Activated CD8-positive, alpha-beta memory T cell treated with anti-CD3 and anti-CD28 coated beads, Interleukin-2, amount 10 ng/mL, durations not matched to agents 7 days and 5 days (primary cell): Measurements from ENCODE around the gene MYPOP. TPM values are rescaled to one million over a fixed set of nuclear protein-coding genes. Genes with fewer than 3 reads are reported as not detected.
"Not testable (repeated sequence)": the region's sequence is repeated elsewhere in the genome, so short reads cannot be mapped to it uniquely, and the experiment has no call there.

ENCODE experiments used
- ATAC-seq: fragments of 150-1000 bp; cut with Tn5 transposase; one replicate; pipeline ENCODE4 v1.10.0; 2021; ENCODE audit warnings: moderate library complexity
- CTCF ChIA-PET: fragments of 350-600 bp; sonication (Branson Sonifier 250); formaldehyde crosslinking; loops from one replicate; lab custom pipeline; 2021; ENCODE audit warnings: antibody characterized with exemption; lab: Charles Lee
- DNase-seq: peaks from one replicate; pipeline ENCODE4 v3.0.0-alpha.2; 2020
- H3K27ac Mint-ChIP-seq: one replicate; pipeline ENCODE4 v1.8.0; 2021; ENCODE audit warnings: mild to moderate bottlenecking, mixed read lengths
- H3K27me3 Mint-ChIP-seq: one replicate; pipeline ENCODE4 v1.8.0; 2021; ENCODE audit warnings: mixed read lengths
- H3K36me3 Mint-ChIP-seq: one replicate; pipeline ENCODE4 v1.8.0; 2021; ENCODE audit warnings: mild to moderate bottlenecking, mixed read lengths
- H3K4me1 Mint-ChIP-seq: one replicate; pipeline ENCODE4 v1.8.0; 2021; ENCODE audit warnings: mixed read lengths
- H3K4me3 Mint-ChIP-seq: one replicate; pipeline ENCODE4 v1.8.0; 2021; ENCODE audit warnings: mild to moderate bottlenecking, moderate library complexity, mixed read lengths
- H3K9me3 Mint-ChIP-seq: one replicate; pipeline ENCODE4 v1.8.0; 2022; ENCODE audit warnings: low read depth, mixed read lengths
- total RNA-seq, 2 experiments: library from RNA; stranded (reverse); gene quantifications; one replicate each; pipeline ENCODE4 v1.2.3, GENCODE V29; 2021

The MYPOP gene
- total RNA-seq, 2 experiments from 2014 or later, result 13.0 to 13.8 TPM

GRCh38 chr19:45876161-45876410 lies 26.3 kb downstream of the MYPOP start:
- H3K36me3 Mint-ChIP-seq, result no peaks in the 10 kb centered on the region
- H3K4me1 Mint-ChIP-seq, result peaks cover 18% of the 10 kb centered on the region
- no peak overlapping the region for H3K27ac Mint-ChIP-seq
- peak; percentile 67 for ATAC-seq
- CTCF ChIA-PET, result interaction anchor here (1.5 kb wide), 1 partner anchor 59 kb away, joined by 4 read pairs; no protein-coding TSS in a partner anchor
- peaks cover 15% of the 10 kb centered on the region for H3K27me3 Mint-ChIP-seq
- H3K4me3 Mint-ChIP-seq, result no peak overlapping the region
- no peaks in the 10 kb centered on the region for H3K9me3 Mint-ChIP-seq
- DNase-seq, result no peak

DNA sequence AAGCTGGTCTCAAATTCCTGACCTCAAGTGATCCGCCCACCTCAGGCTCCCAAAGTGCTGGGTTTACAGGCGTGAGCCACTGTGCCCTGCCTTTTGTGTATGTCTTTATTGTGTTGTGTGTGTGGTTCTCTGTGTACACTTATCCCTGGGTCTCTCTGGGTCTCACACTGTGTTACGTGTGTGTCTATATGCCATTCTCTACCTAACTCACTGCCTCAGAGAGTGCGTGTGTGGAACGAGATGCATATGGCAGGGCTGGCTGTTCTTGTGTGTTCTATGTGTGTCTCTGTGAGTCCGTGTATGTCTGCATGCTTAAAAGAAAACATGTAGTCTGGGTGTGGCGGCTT lies 27.8 kb downstream of the MYPOP start:
- no peak overlapping the region for H3K27ac Mint-ChIP-seq
- H3K4me1 Mint-ChIP-seq, result peaks cover 17% of the 10 kb centered on the region
- H3K4me3 Mint-ChIP-seq, result no peak overlapping the region
- peaks cover 15% of the 10 kb centered on the region for H3K27me3 Mint-ChIP-seq
- H3K36me3 Mint-ChIP-seq, result no peaks in the 10 kb centered on the region
- no peak for ATAC-seq
- CTCF ChIA-PET, result no interaction called here
- no peaks in the 10 kb centered on the region for H3K9me3 Mint-ChIP-seq
- no peak for DNase-seq

DNA sequence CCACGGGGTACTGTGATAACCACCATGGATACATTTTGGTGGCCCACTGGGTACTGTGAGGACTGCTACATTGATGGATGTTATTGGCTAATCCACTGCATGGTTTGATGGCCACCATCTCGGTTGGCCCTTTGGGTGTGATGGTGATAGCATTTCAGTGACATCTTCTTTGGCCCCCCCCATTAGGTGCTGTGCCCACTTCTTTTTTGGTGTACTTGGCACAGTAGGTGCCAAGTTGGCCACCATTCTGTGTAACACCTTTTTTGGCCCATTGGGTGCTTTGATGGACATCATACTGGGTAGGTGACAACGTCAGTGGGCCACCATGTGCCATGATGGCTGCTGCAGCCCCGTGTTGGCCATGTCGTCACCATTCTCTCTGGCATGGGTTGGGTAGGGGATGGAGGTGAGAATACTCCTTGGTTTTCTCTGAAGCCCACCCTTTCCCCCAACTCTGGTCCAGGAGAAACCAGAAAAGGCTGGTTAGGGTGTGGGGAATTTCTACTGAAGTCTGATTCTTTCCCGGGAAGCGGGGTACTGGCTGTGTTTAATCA lies 29.1 kb downstream of the MYPOP start:
- peaks cover 12% of the 10 kb centered on the region for H3K27me3 Mint-ChIP-seq

DNA sequence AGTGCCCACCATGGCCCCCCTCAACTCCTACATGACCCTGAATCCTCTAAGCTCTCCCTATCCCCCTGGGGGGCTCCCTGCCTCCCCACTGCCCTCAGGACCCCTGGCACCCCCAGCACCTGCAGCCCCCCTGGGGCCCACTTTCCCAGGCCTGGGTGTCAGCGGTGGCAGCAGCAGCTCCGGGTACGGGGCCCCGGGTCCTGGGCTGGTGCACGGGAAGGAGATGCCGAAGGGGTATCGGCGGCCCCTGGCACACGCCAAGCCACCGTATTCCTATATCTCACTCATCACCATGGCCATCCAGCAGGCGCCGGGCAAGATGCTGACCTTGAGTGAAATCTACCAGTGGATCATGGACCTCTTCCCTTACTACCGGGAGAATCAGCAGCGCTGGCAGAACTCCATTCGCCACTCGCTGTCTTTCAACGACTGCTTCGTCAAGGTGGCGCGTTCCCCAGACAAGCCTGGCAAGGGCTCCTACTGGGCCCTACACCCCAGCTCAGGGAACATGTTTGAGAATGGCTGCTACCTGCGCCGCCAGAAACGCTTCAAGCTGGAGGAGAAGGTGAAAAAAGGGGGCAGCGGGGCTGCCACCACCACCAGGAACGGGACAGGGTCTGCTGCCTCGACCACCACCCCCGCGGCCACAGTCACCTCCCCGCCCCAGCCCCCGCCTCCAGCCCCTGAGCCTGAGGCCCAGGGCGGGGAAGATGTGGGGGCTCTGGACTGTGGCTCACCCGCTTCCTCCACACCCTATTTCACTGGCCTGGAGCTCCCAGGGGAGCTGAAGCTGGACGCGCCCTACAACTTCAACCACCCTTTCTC lies 30.1 kb downstream of the MYPOP start:
- H3K9me3 Mint-ChIP-seq, result no peaks in the 10 kb centered on the region
- DNase-seq (no peak), ATAC-seq (no peak)
- no peak overlapping the region for H3K4me3 Mint-ChIP-seq
- H3K27ac Mint-ChIP-seq, result no peak overlapping the region
- H3K4me1 Mint-ChIP-seq, result peaks cover 9% of the 10 kb centered on the region
- CTCF ChIA-PET, result no interaction called here
- no peaks in the 10 kb centered on the region for H3K36me3 Mint-ChIP-seq
- H3K27me3 Mint-ChIP-seq, result peaks cover 13% of the 10 kb centered on the region

More for the DNA sequence above, 29.1 kb downstream of the MYPOP start:
- ATAC-seq (no peak), DNase-seq (no peak)
- H3K4me3 Mint-ChIP-seq, result no peak overlapping the region
- CTCF ChIA-PET, result no interaction called here
- H3K27ac Mint-ChIP-seq, result no peak overlapping the region
- H3K36me3 Mint-ChIP-seq, result no peaks in the 10 kb centered on the region
- peaks cover 14% of the 10 kb centered on the region for H3K4me1 Mint-ChIP-seq
- H3K9me3 Mint-ChIP-seq, result no peaks in the 10 kb centered on the region

- Mint-ChIP-seq H3K27me3 (peaks cover 12% of the 10 kb centered on the region), H3K9me3 (no peaks in the 10 kb centered on the region), H3K4me3 (no peak overlapping the region), H3K36me3 (no peaks in the 10 kb centered on the region), H3K27ac (no peak overlapping the region), H3K4me1 (no peaks in the 10 kb centered on the region)
- ATAC-seq, result no peak
- CTCF ChIA-PET, result interaction anchor here (1.3 kb wide), 1 partner anchor 102 kb away, joined by 4 read pairs; the partner anchor contains the start of gene SIX5
- no peak for DNase-seq
Observed at GRCh38 chr19:45870798-45871197, 31.6 kb downstream of the MYPOP start.

DNA sequence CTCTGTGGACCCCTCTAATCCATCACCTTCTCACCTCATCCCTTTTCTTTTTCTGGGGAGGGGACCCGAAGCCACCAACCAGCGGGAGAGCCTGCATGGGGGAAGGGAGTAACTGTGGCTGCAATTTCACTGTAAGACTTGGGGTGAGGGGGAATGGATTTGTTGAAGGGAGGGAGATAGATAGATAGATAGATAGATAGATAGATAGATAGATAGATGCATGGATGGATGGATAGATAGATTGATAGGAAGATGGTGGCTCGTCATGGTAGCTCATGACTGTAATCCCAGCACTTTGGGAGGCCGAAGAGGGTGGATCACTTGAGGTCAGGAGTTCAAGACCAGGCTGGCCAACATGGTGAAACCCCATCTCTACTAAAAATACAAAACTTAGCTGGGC lies 35.2 kb downstream of the MYPOP start:
- H3K36me3 Mint-ChIP-seq, DNase-seq, H3K27ac Mint-ChIP-seq, H3K4me3 Mint-ChIP-seq, ATAC-seq, H3K9me3 Mint-ChIP-seq: not testable (repeated sequence)
- H3K27me3 Mint-ChIP-seq, result peaks cover 34% of the 10 kb centered on the region
- CTCF ChIA-PET, result interaction anchor here (2.2 to 8.2 kb wide), 2 partner anchors 17 to 97 kb away, joined by 6 to 117 read pairs; partner anchors contain the start of gene IRF2BP1
- peaks cover 17% of the 10 kb centered on the region for H3K4me1 Mint-ChIP-seq

GRCh38 chr19:45866400-45867176 lies 35.8 kb downstream of the MYPOP start:
- CTCF ChIA-PET, result interaction anchor here (2.2 to 8.2 kb wide), 2 partner anchors 17 to 97 kb away, joined by 6 to 117 read pairs; partner anchors contain the start of gene IRF2BP1
- DNase-seq, result no peak
- Mint-ChIP-seq H3K27ac (no peak overlapping the region), H3K4me1 (peaks cover 23% of the 10 kb centered on the region), H3K9me3 (no peaks in the 10 kb centered on the region), H3K36me3 (peaks cover 6% of the 10 kb centered on the region), H3K4me3 (no peak overlapping the region), H3K27me3 (peaks cover 34% of the 10 kb centered on the region)
- ATAC-seq, result no peak

GRCh38 chr19:45865269-45865948 lies 37.0 kb downstream of the MYPOP start:
- no peak overlapping the region for H3K27ac Mint-ChIP-seq
- DNase-seq, result no peak
- peaks cover 29% of the 10 kb centered on the region for H3K4me1 Mint-ChIP-seq
- H3K9me3 Mint-ChIP-seq, result no peaks in the 10 kb centered on the region
- CTCF ChIA-PET, result interaction anchor here (1.0 to 8.2 kb wide), 5 partner anchors 19 to 129 kb away, joined by 3 to 117 read pairs (median 6); partner anchors contain the start of genes IRF2BP1 and MYPOP
- H3K36me3 Mint-ChIP-seq, result peaks cover 8% of the 10 kb centered on the region
- H3K4me3 Mint-ChIP-seq, result no peak overlapping the region
- H3K27me3 Mint-ChIP-seq, result peaks cover 34% of the 10 kb centered on the region
- ATAC-seq, result no peak

DNA sequence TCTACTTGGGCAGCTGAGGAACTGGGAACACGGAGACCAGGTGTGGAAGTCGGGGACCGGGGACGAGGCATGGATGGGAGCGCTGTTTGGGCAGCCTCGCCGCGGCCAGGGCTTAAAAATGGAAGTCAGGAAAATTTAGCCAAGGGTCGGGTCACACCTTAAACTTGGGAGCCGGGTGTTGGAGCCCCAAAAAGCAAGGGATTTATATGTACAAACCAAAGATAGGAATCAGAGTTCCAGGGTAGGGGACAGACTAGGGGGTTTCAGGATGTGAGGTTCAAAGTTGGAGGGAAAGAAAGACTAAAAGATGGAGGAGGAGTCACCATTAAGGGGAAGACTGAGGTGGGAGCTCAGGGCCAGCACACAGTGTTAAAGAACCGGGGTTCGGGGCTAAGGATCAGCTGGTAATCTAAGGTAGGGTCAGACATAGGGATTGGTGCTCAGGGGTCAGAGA lies 37.8 kb downstream of the MYPOP start:
- Mint-ChIP-seq H3K27me3 (peaks cover 34% of the 10 kb centered on the region), H3K36me3 (peaks cover 8% of the 10 kb centered on the region), H3K27ac (no peak overlapping the region), H3K9me3 (no peaks in the 10 kb centered on the region), H3K4me1 (peaks cover 32% of the 10 kb centered on the region), H3K4me3 (peak overlapping the region; percentile 42)
- DNase-seq (no peak), ATAC-seq (no peak)
- CTCF ChIA-PET, result interaction anchor here (1.0 to 8.2 kb wide), 9 partner anchors 11 to 152 kb away, joined by 3 to 117 read pairs (median 4); partner anchors contain the start of genes IRF2BP1, MYPOP and SIX5

- Mint-ChIP-seq H3K9me3 (no peaks in the 10 kb centered on the region), H3K4me3 (peak within 1 kb of the TSS; percentile 98), H3K27me3 (peaks cover 34% of the 10 kb centered on the region), H3K27ac (peak within 1 kb of the TSS; percentile 99), H3K4me1 (peaks cover 32% of the 10 kb centered on the region), H3K36me3 (peaks cover 12% of the 10 kb centered on the region)
- CTCF ChIA-PET, result interaction anchor here (0.5 to 8.2 kb wide), 25 partner anchors 11 to 487 kb away, joined by 3 to 117 read pairs (median 4); partner anchors contain the start of genes FBXO46, IRF2BP1, MYPOP and SIX5
- ATAC-seq (peak; percentile 27), DNase-seq (peak; percentile 70)
Observed at GRCh38 chr19:45863840-45864628, 38.4 kb downstream of the MYPOP start, which contains the start of gene FOXA3. Gene FOXA3 (plus strand): TSS chr19:45864326. CDS start chr19:45864457, 131 bp downstream.

- peak overlapping the region; percentile 99 for H3K27ac Mint-ChIP-seq
Observed at GRCh38 chr19:45863335-45863839, 39.0 kb downstream of the MYPOP start.

More at GRCh38 chr19:45863335-45863839, 39.0 kb downstream of the MYPOP start:
- CTCF ChIA-PET, result interaction anchor here (0.7 to 8.2 kb wide), 24 partner anchors 10 to 487 kb away, joined by 3 to 117 read pairs (median 4); partner anchors contain the start of genes FBXO46, IRF2BP1, MYPOP and SIX5
- peaks cover 17% of the 10 kb centered on the region for H3K36me3 Mint-ChIP-seq
- DNase-seq, result no peak
- H3K4me3 Mint-ChIP-seq, result peak overlapping the region; percentile 98
- no peaks in the 10 kb centered on the region for H3K9me3 Mint-ChIP-seq
- peaks cover 34% of the 10 kb centered on the region for H3K27me3 Mint-ChIP-seq
- peaks cover 32% of the 10 kb centered on the region for H3K4me1 Mint-ChIP-seq
- no peak for ATAC-seq
